MM.1S (cell line): ENCODE results near the gene ARL13A.

Experiments used
- DNase-seq: peaks from one replicate; pipeline ENCODE4 v3.0.0-alpha.2; 2015
- H2AFZ ChIP-seq: fragments of 300-600 bp; sonication (generic); 2 replicates; pipeline ENCODE4 v1.6.0; 2016; ENCODE audit warnings: antibody characterized with exemption, low read length
- H3F3A ChIP-seq: fragments of 300-600 bp; sonication (generic); 2 replicates; pipeline ENCODE4 v1.6.1; 2016; ENCODE audit warnings: mild to moderate bottlenecking, antibody characterized with exemption, low read length, moderate library complexity, mixed read lengths; ENCODE audit not compliant: insufficient read depth
- H3K27ac ChIP-seq: fragments of 300-600 bp; sonication (generic); 2 replicates; pipeline ENCODE4 v1.5.1; 2016; ENCODE audit warnings: mild to moderate bottlenecking, low read length
- H3K27me3 ChIP-seq: fragments of 300-600 bp; sonication (generic); replicated peaks from 2 replicates; pipeline ENCODE4 v1.6.0; 2016; ENCODE audit warnings: low read length; ENCODE audit not compliant: insufficient read depth
- H3K36me3 ChIP-seq: fragments of 300-600 bp; sonication (generic); replicated peaks from 2 replicates; pipeline ENCODE4 v1.6.1; 2016; ENCODE audit warnings: mild to moderate bottlenecking, low read length, mixed read lengths; ENCODE audit not compliant: insufficient read depth
- H3K4me1 ChIP-seq: fragments of 300-600 bp; sonication (generic); 2 replicates; pipeline ENCODE4 v1.6.1; 2016; ENCODE audit warnings: low read length, mixed read lengths
- H3K4me2 ChIP-seq: fragments of 300-600 bp; sonication (generic); 2 replicates; pipeline ENCODE4 v1.6.0; 2016; ENCODE audit warnings: low read depth, low read length
- H3K4me3 ChIP-seq: fragments of 300-600 bp; sonication (generic); 2 replicates; pipeline ENCODE4 v1.5.1; 2016; ENCODE audit warnings: low read length, mixed read lengths
- H3K79me2 ChIP-seq: fragments of 300-600 bp; sonication (generic); 2 replicates; pipeline ENCODE4 v1.6.1; 2016; ENCODE audit warnings: mixed run types, low read length, mixed read lengths
- H3K9ac ChIP-seq: fragments of 300-600 bp; sonication (generic); 2 replicates; pipeline ENCODE4 v1.6.1; 2016; ENCODE audit warnings: low read length, mixed read lengths
- H3K9me2 ChIP-seq: fragments of 300-600 bp; sonication (generic); replicated peaks from 2 replicates; pipeline ENCODE4 v1.6.1; 2016; ENCODE audit warnings: mild to moderate bottlenecking, low read length, mixed read lengths; ENCODE audit not compliant: insufficient read depth
- H3K9me3 ChIP-seq: fragments of 300-600 bp; sonication (generic); replicated peaks from 2 replicates; pipeline ENCODE4 v1.6.1; 2016; ENCODE audit warnings: mild to moderate bottlenecking, low read length, mixed read lengths; ENCODE audit not compliant: insufficient read depth
- H4K20me1 ChIP-seq: fragments of 300-600 bp; sonication (generic); 2 replicates; pipeline ENCODE4 v1.6.1; 2016; ENCODE audit warnings: mild to moderate bottlenecking, low read length, moderate library complexity, mixed read lengths; ENCODE audit not compliant: insufficient read depth
- EZH2 ChIP-seq: fragments of 300-600 bp; sonication (generic); optimal IDR thresholded peaks from 2 replicates; pipeline ENCODE3; 2017; ENCODE audit warnings: low read depth, mild to moderate bottlenecking, antibody characterized with exemption, low read length, mixed read lengths
- EZH2phosphoT487 ChIP-seq: fragments of 300-600 bp; sonication (generic); IDR thresholded peaks from 2 replicates; pipeline ENCODE4 v1.6.1; 2018; ENCODE audit warnings: antibody characterized with exemption, low read length
- TF ChIP-seq, protein P1 (sequence below): fragments of 300-600 bp; sonication (generic); IDR thresholded peaks from 2 replicates; pipeline ENCODE4 v1.5.1; 2016; ENCODE audit warnings: antibody characterized with exemption, low read length, mixed read lengths

The ARL13A gene

DNA sequence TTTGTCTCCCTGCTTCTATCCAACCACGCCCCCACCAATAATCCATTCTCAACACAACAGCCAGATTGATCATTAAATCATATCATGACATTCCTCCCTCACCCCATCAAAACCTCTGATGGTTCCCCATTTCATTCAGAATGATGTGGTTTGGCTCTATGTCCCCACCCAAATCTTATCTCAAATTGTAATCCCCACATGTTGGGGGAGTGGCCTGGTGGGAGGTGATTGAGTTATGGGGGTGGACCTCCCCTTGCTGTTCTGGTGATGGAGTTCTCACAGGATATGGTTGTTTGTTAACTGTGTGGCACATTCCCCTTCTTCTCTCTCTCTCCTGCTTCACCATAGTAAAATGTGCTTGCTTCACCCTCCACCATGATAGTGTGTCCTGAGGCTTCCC is 59.1 kb downstream of the ARL13A start:
- Histone ChIP-seq H3K9me3 (no peaks in the 10 kb centered on the region), H3K79me2 (no peaks in the 10 kb centered on the region), H3K36me3 (no peaks in the 10 kb centered on the region), H2AFZ (no peak overlapping the region), H3K27ac (no peak overlapping the region), H3K4me3 (no peak overlapping the region), H3K9ac (no peak overlapping the region), H3K27me3 (no peaks in the 10 kb centered on the region), H3K4me2 (no peak overlapping the region), H3F3A (no peaks in the 10 kb centered on the region), H3K4me1 (no peaks in the 10 kb centered on the region), H3K9me2 (no peaks in the 10 kb centered on the region), H4K20me1 (no peaks in the 10 kb centered on the region)
- TF ChIP-seq EZH2 (no peak), EZH2phosphoT487 (no peak)
- TF ChIP-seq, protein P1, sequence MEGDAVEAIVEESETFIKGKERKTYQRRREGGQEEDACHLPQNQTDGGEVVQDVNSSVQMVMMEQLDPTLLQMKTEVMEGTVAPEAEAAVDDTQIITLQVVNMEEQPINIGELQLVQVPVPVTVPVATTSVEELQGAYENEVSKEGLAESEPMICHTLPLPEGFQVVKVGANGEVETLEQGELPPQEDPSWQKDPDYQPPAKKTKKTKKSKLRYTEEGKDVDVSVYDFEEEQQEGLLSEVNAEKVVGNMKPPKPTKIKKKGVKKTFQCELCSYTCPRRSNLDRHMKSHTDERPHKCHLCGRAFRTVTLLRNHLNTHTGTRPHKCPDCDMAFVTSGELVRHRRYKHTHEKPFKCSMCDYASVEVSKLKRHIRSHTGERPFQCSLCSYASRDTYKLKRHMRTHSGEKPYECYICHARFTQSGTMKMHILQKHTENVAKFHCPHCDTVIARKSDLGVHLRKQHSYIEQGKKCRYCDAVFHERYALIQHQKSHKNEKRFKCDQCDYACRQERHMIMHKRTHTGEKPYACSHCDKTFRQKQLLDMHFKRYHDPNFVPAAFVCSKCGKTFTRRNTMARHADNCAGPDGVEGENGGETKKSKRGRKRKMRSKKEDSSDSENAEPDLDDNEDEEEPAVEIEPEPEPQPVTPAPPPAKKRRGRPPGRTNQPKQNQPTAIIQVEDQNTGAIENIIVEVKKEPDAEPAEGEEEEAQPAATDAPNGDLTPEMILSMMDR, result no peak
- no peak for DNase-seq

DNA sequence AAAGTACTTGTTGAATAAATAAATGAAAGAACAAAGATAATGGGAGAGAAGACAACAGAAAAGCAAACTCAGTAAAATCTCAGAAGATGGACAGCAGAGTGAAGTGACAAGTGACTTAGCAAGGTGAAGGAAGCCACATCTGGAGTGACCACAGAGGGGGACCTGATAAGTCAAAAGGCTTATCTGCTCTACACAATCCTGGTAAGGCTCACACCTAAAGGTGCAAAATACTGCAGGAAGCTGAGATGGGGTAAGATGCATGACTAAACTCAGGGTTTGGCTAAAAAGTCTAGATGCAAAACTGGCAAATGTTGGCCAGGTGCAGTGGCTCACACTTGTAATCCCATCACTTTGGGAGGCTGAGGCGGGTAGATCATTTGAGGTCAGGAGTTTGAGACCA is 60.2 kb downstream of the ARL13A start:
- H3K9ac ChIP-seq, result no peak overlapping the region

DNA sequence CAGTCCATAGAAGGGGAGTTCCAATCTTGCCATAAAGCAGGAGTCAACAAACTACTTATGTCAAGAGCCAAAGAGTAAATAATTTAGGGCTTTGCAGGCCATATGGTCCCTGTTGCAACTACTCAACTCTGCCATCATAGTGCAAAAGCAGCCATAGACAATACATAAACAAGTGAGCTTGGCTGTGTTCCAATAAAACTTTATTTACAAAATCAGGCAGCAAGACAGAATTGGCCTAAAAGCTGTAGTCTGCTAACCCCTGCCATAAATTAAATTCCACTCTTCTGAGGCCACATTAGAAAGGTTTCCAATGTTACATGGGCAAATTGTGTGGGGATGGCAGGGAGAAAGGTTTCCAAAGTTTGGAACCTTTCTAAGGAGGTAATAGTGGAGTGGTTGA is 67.7 kb downstream of the ARL13A start:
- Histone ChIP-seq H3K79me2 (no peaks in the 10 kb centered on the region), H3K4me3 (no peak overlapping the region), H3K36me3 (no peaks in the 10 kb centered on the region)

More for the DNA sequence above, 60.2 kb downstream of the ARL13A start:
- Histone ChIP-seq H4K20me1 (no peaks in the 10 kb centered on the region), H3K9me2 (no peaks in the 10 kb centered on the region), H2AFZ (no peak overlapping the region), H3F3A (no peaks in the 10 kb centered on the region), H3K4me1 (no peaks in the 10 kb centered on the region), H3K27ac (no peak overlapping the region), H3K4me3 (no peak overlapping the region), H3K4me2 (no peak overlapping the region), H3K27me3 (no peaks in the 10 kb centered on the region), H3K79me2 (no peaks in the 10 kb centered on the region), H3K9me3 (no peaks in the 10 kb centered on the region), H3K36me3 (no peaks in the 10 kb centered on the region)
- no peak for DNase-seq
- TF ChIP-seq EZH2phosphoT487, result no peak
- TF ChIP-seq, protein P1, result no peak
- TF ChIP-seq EZH2, result no peak

More for the DNA sequence above, 67.7 kb downstream of the ARL13A start:
- TF ChIP-seq, protein P1, result no peak
- TF ChIP-seq EZH2 (no peak), EZH2phosphoT487 (no peak)
- Histone ChIP-seq H3K4me1 (no peaks in the 10 kb centered on the region), H2AFZ (no peak overlapping the region), H3K4me2 (no peak overlapping the region), H4K20me1 (no peaks in the 10 kb centered on the region), H3F3A (no peaks in the 10 kb centered on the region), H3K9me2 (no peaks in the 10 kb centered on the region), H3K9ac (no peak overlapping the region), H3K27ac (no peak overlapping the region), H3K27me3 (no peaks in the 10 kb centered on the region), H3K9me3 (no peaks in the 10 kb centered on the region)
- no peak for DNase-seq
